Measurements from ENCODE around the gene MARK2.
A peak's percentile ranks its signal among the peaks of the same experiment; 100 is the strongest.

Gene MARK2

DNA sequence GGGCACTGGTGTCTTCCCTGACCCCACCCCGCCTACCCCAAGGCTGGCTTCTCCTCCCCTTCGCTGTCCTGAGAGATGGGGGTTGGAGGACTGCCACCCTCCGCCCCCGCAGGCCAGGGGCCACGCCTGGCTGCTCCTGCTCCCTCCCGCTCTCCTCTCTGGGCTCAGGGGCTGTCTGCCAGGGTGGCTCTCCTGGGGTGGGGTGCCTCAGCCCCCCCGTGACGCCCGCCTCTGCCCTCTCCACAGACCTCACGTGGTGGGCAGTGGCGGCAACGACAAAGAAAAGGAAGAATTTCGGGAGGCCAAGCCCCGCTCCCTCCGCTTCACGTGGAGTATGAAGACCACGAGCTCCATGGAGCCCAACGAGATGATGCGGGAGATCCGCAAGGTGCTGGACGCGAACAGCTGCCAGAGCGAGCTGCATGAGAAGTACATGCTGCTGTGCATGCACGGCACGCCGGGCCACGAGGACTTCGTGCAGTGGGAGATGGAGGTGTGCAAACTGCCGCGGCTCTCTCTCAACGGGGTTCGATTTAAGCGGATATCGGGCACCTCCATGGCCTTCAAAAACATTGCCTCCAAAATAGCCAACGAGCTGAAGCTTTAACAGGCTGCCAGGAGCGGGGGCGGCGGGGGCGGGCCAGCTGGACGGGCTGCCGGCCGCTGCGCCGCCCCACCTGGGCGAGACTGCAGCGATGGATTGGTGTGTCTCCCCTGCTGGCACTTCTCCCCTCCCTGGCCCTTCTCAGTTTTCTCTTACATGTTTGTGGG lies 69.9 kb downstream of the MARK2 start:
- no peak for TF ChIP-seq RAD21 (IDR thresholded peaks at IDR 0.05; ENCODE audit: low read depth)
- peak; percentile 97 for TF ChIP-seq EGR1 (IDR thresholded peaks at IDR 0.05)
- no peak for TF ChIP-seq TEAD4 (IDR thresholded peaks at IDR 0.05)

DNA sequence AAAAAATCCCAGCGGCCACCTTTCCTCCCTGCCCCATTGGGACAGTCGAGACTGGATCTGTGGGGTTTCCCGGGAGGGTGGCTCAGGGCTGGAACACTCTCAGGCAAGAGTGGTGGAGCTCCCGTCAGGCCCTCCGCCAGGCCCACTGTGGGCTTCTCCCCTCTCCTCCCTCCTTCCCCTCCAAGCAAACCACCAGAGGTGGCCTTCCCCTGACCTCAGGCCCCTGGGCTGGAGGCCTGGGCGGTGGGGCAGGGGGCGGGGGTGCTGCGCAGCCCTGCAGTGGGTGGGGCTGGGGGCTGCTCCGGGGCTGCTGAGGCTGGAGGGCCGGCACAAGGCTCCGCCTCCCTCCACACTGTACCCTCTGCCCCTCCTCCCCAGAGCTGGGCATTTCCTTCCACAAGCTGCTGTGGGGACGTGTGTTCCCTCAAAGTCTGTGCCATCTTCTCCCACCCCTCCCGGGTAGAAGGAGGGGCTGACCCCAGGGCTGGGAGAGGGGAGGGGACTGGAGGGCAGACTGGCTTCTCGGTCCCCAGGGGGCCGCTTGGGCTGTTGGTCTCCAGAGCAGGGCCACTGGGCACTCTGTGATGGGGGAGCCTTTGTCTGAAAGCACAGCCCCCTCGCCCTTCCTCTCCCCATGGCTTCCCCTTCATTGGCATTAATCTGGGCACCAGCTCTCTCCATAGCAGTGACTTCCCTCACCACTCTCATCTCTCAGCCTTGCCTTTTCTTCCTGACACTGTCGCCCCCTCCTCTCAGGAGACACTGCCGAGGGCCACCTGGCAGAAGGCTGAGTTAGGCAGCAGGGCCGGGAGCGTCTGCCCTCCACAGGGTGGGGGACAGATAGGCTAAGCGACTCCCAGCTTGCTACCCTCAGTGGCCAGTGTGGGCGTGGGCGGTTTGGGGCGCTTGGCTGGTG lies 70.9 kb downstream of the MARK2 start:
- TF ChIP-seq TCF12 (IDR thresholded peaks at IDR 0.05; ENCODE audit: low read depth), result no peak
- no peak for TF ChIP-seq ZBTB7A (IDR thresholded peaks at IDR 0.05; ENCODE audit: low read depth)
- no peak for TF ChIP-seq YY1 (IDR thresholded peaks at IDR 0.05; ENCODE audit: low read depth)
- no peak for TF ChIP-seq CEBPB (IDR thresholded peaks at IDR 0.05)
- no peak for TF ChIP-seq TEAD4 (IDR thresholded peaks at IDR 0.05)
- TF ChIP-seq, protein P1, sequence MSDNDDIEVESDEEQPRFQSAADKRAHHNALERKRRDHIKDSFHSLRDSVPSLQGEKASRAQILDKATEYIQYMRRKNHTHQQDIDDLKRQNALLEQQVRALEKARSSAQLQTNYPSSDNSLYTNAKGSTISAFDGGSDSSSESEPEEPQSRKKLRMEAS (IDR thresholded peaks at IDR 0.05), result no peak
- TF ChIP-seq CREB1 (IDR thresholded peaks at IDR 0.05; ENCODE audit: low read depth), result no peak
- TF ChIP-seq, protein P2, sequence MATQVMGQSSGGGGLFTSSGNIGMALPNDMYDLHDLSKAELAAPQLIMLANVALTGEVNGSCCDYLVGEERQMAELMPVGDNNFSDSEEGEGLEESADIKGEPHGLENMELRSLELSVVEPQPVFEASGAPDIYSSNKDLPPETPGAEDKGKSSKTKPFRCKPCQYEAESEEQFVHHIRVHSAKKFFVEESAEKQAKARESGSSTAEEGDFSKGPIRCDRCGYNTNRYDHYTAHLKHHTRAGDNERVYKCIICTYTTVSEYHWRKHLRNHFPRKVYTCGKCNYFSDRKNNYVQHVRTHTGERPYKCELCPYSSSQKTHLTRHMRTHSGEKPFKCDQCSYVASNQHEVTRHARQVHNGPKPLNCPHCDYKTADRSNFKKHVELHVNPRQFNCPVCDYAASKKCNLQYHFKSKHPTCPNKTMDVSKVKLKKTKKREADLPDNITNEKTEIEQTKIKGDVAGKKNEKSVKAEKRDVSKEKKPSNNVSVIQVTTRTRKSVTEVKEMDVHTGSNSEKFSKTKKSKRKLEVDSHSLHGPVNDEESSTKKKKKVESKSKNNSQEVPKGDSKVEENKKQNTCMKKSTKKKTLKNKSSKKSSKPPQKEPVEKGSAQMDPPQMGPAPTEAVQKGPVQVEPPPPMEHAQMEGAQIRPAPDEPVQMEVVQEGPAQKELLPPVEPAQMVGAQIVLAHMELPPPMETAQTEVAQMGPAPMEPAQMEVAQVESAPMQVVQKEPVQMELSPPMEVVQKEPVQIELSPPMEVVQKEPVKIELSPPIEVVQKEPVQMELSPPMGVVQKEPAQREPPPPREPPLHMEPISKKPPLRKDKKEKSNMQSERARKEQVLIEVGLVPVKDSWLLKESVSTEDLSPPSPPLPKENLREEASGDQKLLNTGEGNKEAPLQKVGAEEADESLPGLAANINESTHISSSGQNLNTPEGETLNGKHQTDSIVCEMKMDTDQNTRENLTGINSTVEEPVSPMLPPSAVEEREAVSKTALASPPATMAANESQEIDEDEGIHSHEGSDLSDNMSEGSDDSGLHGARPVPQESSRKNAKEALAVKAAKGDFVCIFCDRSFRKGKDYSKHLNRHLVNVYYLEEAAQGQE (IDR thresholded peaks at IDR 0.05; ENCODE audit: low read depth), result no peak
- TF ChIP-seq EP300 (IDR thresholded peaks at IDR 0.05; ENCODE audit: borderline replicate concordance), result no peak
- no peak for TF ChIP-seq EGR1 (IDR thresholded peaks at IDR 0.05)
- TF ChIP-seq, protein P3, sequence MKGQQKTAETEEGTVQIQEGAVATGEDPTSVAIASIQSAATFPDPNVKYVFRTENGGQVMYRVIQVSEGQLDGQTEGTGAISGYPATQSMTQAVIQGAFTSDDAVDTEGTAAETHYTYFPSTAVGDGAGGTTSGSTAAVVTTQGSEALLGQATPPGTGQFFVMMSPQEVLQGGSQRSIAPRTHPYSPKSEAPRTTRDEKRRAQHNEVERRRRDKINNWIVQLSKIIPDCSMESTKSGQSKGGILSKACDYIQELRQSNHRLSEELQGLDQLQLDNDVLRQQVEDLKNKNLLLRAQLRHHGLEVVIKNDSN (IDR thresholded peaks at IDR 0.05), result no peak
- TF ChIP-seq RAD21 (IDR thresholded peaks at IDR 0.05; ENCODE audit: low read depth), result no peak
- TF ChIP-seq TAF1 (IDR thresholded peaks at IDR 0.05; ENCODE audit: low read depth), result no peak
- no peak for TF ChIP-seq NFIC (IDR thresholded peaks at IDR 0.05)
- no peak for TF ChIP-seq FOXM1 (IDR thresholded peaks at IDR 0.05; ENCODE audit: borderline replicate concordance, low read depth)

DNA sequence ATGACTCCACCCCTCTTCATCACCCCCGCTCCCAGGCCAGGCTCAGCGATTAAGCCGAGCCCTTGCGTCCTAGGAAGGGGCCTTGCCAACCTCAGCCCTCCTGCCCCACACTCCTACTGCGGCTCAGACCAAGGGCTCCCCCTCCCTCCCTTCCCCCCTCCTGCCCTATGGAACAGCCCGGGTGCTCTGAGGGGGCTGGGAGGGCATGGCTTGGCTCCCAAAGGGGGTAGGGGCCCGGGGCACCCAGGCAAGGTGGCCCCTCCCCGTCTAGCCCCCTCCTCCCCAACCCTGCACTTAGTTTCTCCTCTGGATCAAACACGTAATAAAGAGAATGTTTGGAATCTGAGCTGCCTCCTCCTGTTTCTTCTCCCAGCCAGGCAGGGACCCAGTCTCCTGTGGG lies 71.8 kb downstream of the MARK2 start:
- TF ChIP-seq NFIC (IDR thresholded peaks at IDR 0.05), result no peak
- TF ChIP-seq, protein P1 (IDR thresholded peaks at IDR 0.05), result no peak
- no peak for TF ChIP-seq CEBPB (IDR thresholded peaks at IDR 0.05)
- no peak for TF ChIP-seq YY1 (IDR thresholded peaks at IDR 0.05; ENCODE audit: low read depth)
- TF ChIP-seq EP300 (IDR thresholded peaks at IDR 0.05; ENCODE audit: borderline replicate concordance), result no peak
- TF ChIP-seq TEAD4 (IDR thresholded peaks at IDR 0.05), result no peak
- no peak for TF ChIP-seq RAD21 (IDR thresholded peaks at IDR 0.05; ENCODE audit: low read depth)
- TF ChIP-seq ZBTB7A (IDR thresholded peaks at IDR 0.05; ENCODE audit: low read depth), result no peak
- TF ChIP-seq, protein P2 (IDR thresholded peaks at IDR 0.05; ENCODE audit: low read depth), result no peak
- no peak for TF ChIP-seq EGR1 (IDR thresholded peaks at IDR 0.05)
- TF ChIP-seq, protein P3 (IDR thresholded peaks at IDR 0.05), result no peak
- no peak for TF ChIP-seq CREB1 (IDR thresholded peaks at IDR 0.05; ENCODE audit: low read depth)
- no peak for TF ChIP-seq FOXM1 (IDR thresholded peaks at IDR 0.05; ENCODE audit: borderline replicate concordance, low read depth)
- TF ChIP-seq TAF1 (IDR thresholded peaks at IDR 0.05; ENCODE audit: low read depth), result no peak

DNA sequence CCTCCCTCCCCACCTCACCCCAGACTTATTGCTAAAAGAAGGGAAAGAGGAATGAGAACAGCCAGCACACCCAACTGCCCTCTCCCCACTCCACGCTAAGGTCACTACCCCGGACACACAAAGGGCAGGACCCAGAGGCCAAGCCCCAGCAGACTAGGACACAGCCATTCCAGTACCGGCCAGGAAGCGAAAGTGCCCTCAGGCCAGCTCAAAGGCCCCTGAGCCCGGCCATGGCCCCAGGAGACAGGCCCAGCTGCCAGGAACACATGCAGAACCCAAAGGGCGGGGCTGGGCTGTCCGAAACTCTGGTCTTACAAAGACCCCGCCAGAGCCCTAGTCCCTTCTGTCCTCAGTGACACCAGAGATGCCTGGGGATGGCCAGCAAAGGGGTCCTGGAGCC lies 72.5 kb downstream of the MARK2 start:
- TF ChIP-seq TAF1 (IDR thresholded peaks at IDR 0.05; ENCODE audit: low read depth) (no peak), FOXM1 (IDR thresholded peaks at IDR 0.05; ENCODE audit: borderline replicate concordance, low read depth) (no peak), CREB1 (IDR thresholded peaks at IDR 0.05; ENCODE audit: low read depth) (no peak), EGR1 (IDR thresholded peaks at IDR 0.05) (no peak), RAD21 (IDR thresholded peaks at IDR 0.05; ENCODE audit: low read depth) (no peak), TEAD4 (IDR thresholded peaks at IDR 0.05) (no peak), YY1 (IDR thresholded peaks at IDR 0.05; ENCODE audit: low read depth) (no peak)
- TF ChIP-seq, protein P3 (IDR thresholded peaks at IDR 0.05), result no peak
- TF ChIP-seq, protein P1 (IDR thresholded peaks at IDR 0.05), result no peak

All from Ishikawa (cell line).